HUES64 (cell line): Measurements from ENCODE around the gene CTSA.

ENCODE experiments used
- H3K27ac ChIP-seq: 2 replicates; pipeline ENCODE4 v1.7.0; 2013; ENCODE audit warnings: low read depth, low read length, inconsistent platforms
- H3K27me3 ChIP-seq: 2 replicates; pipeline ENCODE4 v1.6.1; 2013; ENCODE audit warnings: mild to moderate bottlenecking, low read length; ENCODE audit not compliant: insufficient read depth
- H3K36me3 ChIP-seq: 2 replicates; pipeline ENCODE4 v1.6.1; 2013; ENCODE audit warnings: mild to moderate bottlenecking, low read length; ENCODE audit not compliant: insufficient read depth
- H3K4me1 ChIP-seq: 2 replicates; pipeline ENCODE4 v1.6.1; 2013; ENCODE audit warnings: mild to moderate bottlenecking, low read length, moderate library complexity; ENCODE audit not compliant: insufficient read depth
- H3K4me3 ChIP-seq: 2 replicates; pipeline ENCODE4 v1.5.1; 2013; ENCODE audit warnings: mild to moderate bottlenecking, low read length, moderate library complexity
- H3K9ac ChIP-seq: 2 replicates; pipeline ENCODE4 v1.6.1; 2013; ENCODE audit warnings: mild to moderate bottlenecking, low read depth, low read length
- H3K9me3 ChIP-seq: 2 replicates; pipeline ENCODE4 v1.6.1; 2013; ENCODE audit warnings: low read depth, low read length; ENCODE audit not compliant: insufficient read depth
- WGBS: fragments of 150-250, 120-280 bp; methylation state at CpG from one replicate; pipeline ENCODE4 v1.1.7; 2013; ENCODE audit warnings: missing lambda C conversion rate; 5-methylcytosine and 5-hydroxymethylcytosine counted together

CTSA gene

GRCh38 chr20:45947110-45947866 is 56.2 kb downstream of the CTSA start:
- no peak overlapping the region for H3K9ac ChIP-seq
- H3K36me3 ChIP-seq, result peaks cover 94% of the 10 kb centered on the region
- H3K4me1 ChIP-seq, result no peaks in the 10 kb centered on the region
- H3K27ac ChIP-seq, result no peak overlapping the region
- WGBS, result 95% methylated on average over 29 of the region's 29 CpGs
- no peaks in the 10 kb centered on the region for H3K9me3 ChIP-seq
- H3K4me3 ChIP-seq, result no peak overlapping the region
- no peaks in the 10 kb centered on the region for H3K27me3 ChIP-seq

DNA sequence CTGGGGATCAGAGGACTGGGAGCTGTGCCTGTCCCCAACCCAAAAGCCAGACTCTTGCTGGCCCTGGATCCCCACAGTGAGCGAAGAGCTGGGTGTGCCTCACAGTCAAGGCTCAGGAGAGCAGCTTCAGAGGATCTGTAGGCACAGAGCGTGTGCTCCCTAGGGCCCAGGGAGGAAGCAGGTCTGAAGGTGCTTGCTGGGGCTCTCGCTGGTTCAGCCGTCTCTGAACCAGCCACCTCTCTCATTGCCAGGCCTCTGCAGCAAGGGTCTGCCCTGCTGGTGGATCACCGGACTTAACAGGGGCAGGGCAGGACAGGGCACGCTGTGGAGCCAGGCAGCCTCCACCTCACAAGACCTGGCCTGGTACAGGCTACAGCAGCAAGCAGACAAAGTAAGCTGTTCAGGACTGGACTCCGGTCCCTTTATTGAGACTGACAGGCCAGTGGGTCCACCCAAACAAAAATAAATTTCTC is 57.2 kb downstream of the CTSA start:
- Histone ChIP-seq H3K9ac (no peak overlapping the region), H3K27ac (no peak overlapping the region), H3K36me3 (peaks cover 95% of the 10 kb centered on the region), H3K4me1 (no peaks in the 10 kb centered on the region), H3K27me3 (no peaks in the 10 kb centered on the region), H3K9me3 (no peaks in the 10 kb centered on the region), H3K4me3 (no peak overlapping the region)
- WGBS, result 93% methylated on average over 7 of the region's 7 CpGs
